Measurements from ENCODE around the gene COPS7A. TPM values are rescaled to one million over a fixed set of nuclear protein-coding genes. Genes with fewer than 3 reads are reported as not detected.

The COPS7A gene
- total and polyA plus RNA-seq, 2 experiments from 2014 or later = 37.7 to 51.9 TPM

GRCh38 chr12:6748761-6749160 lies 24.9 kb downstream of the COPS7A start (continued):
- TF ChIP-seq ZNF462 (CRISPR knock-in tag; IDR thresholded peaks at IDR 0.05) (no peak), ZNF114 (CRISPR knock-in tag; IDR thresholded peaks at IDR 0.05) (no peak), REST (IDR thresholded peaks at IDR 0.05; ENCODE audit: unreplicated experiment) (no peak), POLR2AphosphoS5 (IDR thresholded peaks at IDR 0.05; ENCODE audit: low read depth) (no peak), CTCF (conservative IDR thresholded peaks at IDR 0.05; ENCODE audit: low read depth in 2 of 2) (no peak), EZH2 (IDR thresholded peaks at IDR 0.05; ENCODE audit: low read depth, unreplicated experiment) (no peak)
